HepG2 (cell line): ENCODE data around the gene NRL. TPM values are rescaled to one million over a fixed set of nuclear protein-coding genes. Genes with fewer than 3 reads are reported as not detected.
A peak's percentile ranks its signal among the peaks of the same experiment; 100 is the strongest.

Experiments used
- ATF7 ChIP-seq, 2 experiments: fragments of 450-650 bp in 1 of 2; sonication (generic) in 1 of 2; formaldehyde crosslinking in 1 of 2; IDR thresholded peaks; 2 replicates each; pipeline versions ENCODE4 v1.4.0 to v1.6.1; 2016 to 2020; ENCODE audit warnings: antibody characterized with exemption in 1 of 2, mild to moderate bottlenecking in 1 of 2, missing genetic modification reagents in 1 of 2
- ATRX ChIP-seq: sonication (generic); formaldehyde crosslinking; IDR thresholded peaks from 2 replicates; pipeline ENCODE4 v1.4.0; 2020; ENCODE audit warnings: missing genetic modification reagents, borderline replicate concordance
- BRF2 ChIP-seq: sonication (generic); formaldehyde crosslinking; IDR thresholded peaks from 2 replicates; pipeline ENCODE4 v1.8.1; 2022; ENCODE audit warnings: mild to moderate bottlenecking, missing genetic modification reagents
- CCAR2 ChIP-seq: fragments of 200-400 bp; formaldehyde crosslinking; optimal IDR thresholded peaks from 2 replicates; pipeline ENCODE3; 2018; ENCODE audit warnings: low read depth, mild to moderate bottlenecking, low read length, moderate library complexity
- HMGXB3 ChIP-seq: sonication (generic); formaldehyde crosslinking; IDR thresholded peaks from 2 replicates; pipeline ENCODE4 v1.4.0; 2020; ENCODE audit warnings: missing genetic modification reagents, borderline replicate concordance
- HOMEZ ChIP-seq: IDR thresholded peaks from 2 replicates; pipeline ENCODE4 v1.6.1; 2016; ENCODE audit warnings: low read depth
- KDM2A ChIP-seq: sonication (generic); formaldehyde crosslinking; IDR thresholded peaks from 2 replicates; pipeline ENCODE4 v1.4.0; 2020; ENCODE audit warnings: low read depth, missing genetic modification reagents, borderline replicate concordance
- LCORL ChIP-seq, 2 experiments: fragments of 450-650 bp in 1 of 2; sonication (generic) in 1 of 2; formaldehyde crosslinking in 1 of 2; IDR thresholded peaks; 2 replicates each; pipeline versions ENCODE4 v1.5.0 to v1.6.1; 2017 to 2020; ENCODE audit warnings: antibody characterized with exemption in 1 of 2, missing genetic modification reagents in 1 of 2
- SAP130 ChIP-seq: IDR thresholded peaks from 2 replicates; pipeline ENCODE4 v1.6.1; 2016; ENCODE audit warnings: low read depth
- SOX13 ChIP-seq, 3 experiments: fragments of 450-650 bp in 1 of 3; sonication (generic) in 1 of 3; formaldehyde crosslinking in 1 of 3; IDR thresholded peaks in 2 of 3; conservative IDR thresholded peaks in 1 of 3; 2 replicates each; pipeline versions ENCODE4 v1.5.0 to v1.6.1; 2016 to 2020; ENCODE audit warnings: antibody characterized with exemption in 1 of 3, mild to moderate bottlenecking in 1 of 3, missing compliant biosample characterization in 1 of 3, missing genetic modification reagents in 1 of 3, moderate library complexity in 1 of 3
- SP140L ChIP-seq: sonication (generic); formaldehyde crosslinking; IDR thresholded peaks from 2 replicates; pipeline ENCODE4 v1.4.0; 2020; ENCODE audit warnings: missing genetic modification reagents, borderline replicate concordance
- TEAD3 ChIP-seq: optimal IDR thresholded peaks from 2 replicates; pipeline ENCODE3; 2016; ENCODE audit warnings: borderline replicate concordance
- ZBTB34 ChIP-seq: sonication (generic); formaldehyde crosslinking; IDR thresholded peaks from 2 replicates; pipeline ENCODE4 v1.8.0; 2022; ENCODE audit warnings: mild to moderate bottlenecking, missing genetic modification reagents
- ZFP62 ChIP-seq: sonication (generic); formaldehyde crosslinking; IDR thresholded peaks from 2 replicates; pipeline ENCODE4 v1.4.0; 2020; ENCODE audit warnings: missing genetic modification reagents
- ZNF12 ChIP-seq: sonication (generic); formaldehyde crosslinking; IDR thresholded peaks from 2 replicates; pipeline ENCODE4 v1.5.0; 2020; ENCODE audit warnings: missing genetic modification reagents
- ZNF292 ChIP-seq: sonication (generic); formaldehyde crosslinking; IDR thresholded peaks from 2 replicates; pipeline ENCODE4 v1.8.1; 2022; ENCODE audit warnings: mild to moderate bottlenecking, low read depth, missing genetic modification reagents, borderline replicate concordance
- ZNF562 ChIP-seq: sonication (generic); formaldehyde crosslinking; IDR thresholded peaks from 2 replicates; pipeline ENCODE4 v1.8.0; 2022; ENCODE audit warnings: missing genetic modification reagents, borderline replicate concordance
- ZNF570 ChIP-seq: sonication (generic); formaldehyde crosslinking; IDR thresholded peaks from 2 replicates; pipeline ENCODE4 v1.4.0; 2020; ENCODE audit warnings: mild to moderate bottlenecking, missing genetic modification reagents, borderline replicate concordance
- ZNF879 ChIP-seq: sonication (generic); formaldehyde crosslinking; IDR thresholded peaks from 2 replicates; pipeline ENCODE4 v1.8.1; 2023; ENCODE audit warnings: missing genetic modification reagents
- polyA plus RNA-seq, 8 experiments: library from polyadenylated mRNA; depleted of rRNA in 3 of 8; stranded (reverse) in 7 of 8; unstranded in 1 of 8; fragments of >200 nt; fragmentation: Illumina TruSeq in 4 of 8; extraction: Trizol in 4 of 8; gene quantifications; 2 replicates each; pipeline versions ENCODE4 v1.2.1 to v1.2.3, GENCODE V29; 2011 to 2016; ENCODE audit warnings: low read depth in 4 of 8, missing spikeins in 1 of 8, mixed read lengths in 1 of 8; ENCODE audit not compliant: insufficient read depth in 1 of 8
- total RNA-seq, 5 experiments: library from RNA; depleted of rRNA; stranded (reverse); fragments of >200 nt; fragmentation: Illumina TruSeq; extraction: Trizol; gene quantifications; 2 replicates each; pipeline ENCODE4 v1.2.3, GENCODE V29; 2016; ENCODE audit warnings: low read depth in 1 of 5

The NRL gene
- total and polyA plus RNA-seq, 2 of the 13 experiments (the other 11 are each of a cell fraction or from before 2014, with no cell fraction given), result 2.5 to 4.7 TPM

- TF ChIP-seq HMGXB3 (CRISPR knock-in tag) (no peak), CCAR2 (peak; percentile 48), ATF7 (IDR thresholded peaks at IDR 0.05) (peak; percentile 60), ATF7 (CRISPR knock-in tag; IDR thresholded peaks at IDR 0.05) (no peak), ZNF879 (CRISPR knock-in tag) (peak; percentile 35; the same call in 1 of the 2 replicates), ZFP62 (CRISPR knock-in tag) (no peak), ZNF12 (no peak), HOMEZ (CRISPR knock-in tag) (peak; percentile 24; the same call in 1 of the 2 replicates), SOX13 (IDR thresholded peaks at IDR 0.05) (no peak), SOX13 (CRISPR knock-in tag; conservative IDR thresholded peaks at IDR 0.05 in 1 of 2, IDR thresholded peaks at IDR 0.05 in 1 of 2) (peak in 1 of 2 experiments; percentile 33; a peak in 1 of 4 replicates), SAP130 (peak; percentile 25; the same call in 1 of the 2 replicates), ATRX (CRISPR knock-in tag) (no peak), BRF2 (CRISPR knock-in tag) (0 out of 2 replicates have a peak, but pooled peaks have one; percentile 30), TEAD3 (CRISPR knock-in tag) (peak; percentile 65), ZNF292 (CRISPR knock-in tag) (no peak), KDM2A (CRISPR knock-in tag) (peak; percentile 17; the same call in 1 of the 2 replicates), LCORL (IDR thresholded peaks at IDR 0.05) (peak; percentile 45; the same call in 1 of the 2 replicates), LCORL (CRISPR knock-in tag; IDR thresholded peaks at IDR 0.05) (peak; percentile 77; the same call in 1 of the 2 replicates), ZNF570 (no peak), SP140L (0 out of 2 replicates have a peak, but pooled peaks have one; percentile 37), ZNF562 (no peak), ZBTB34 (CRISPR knock-in tag) (no peak)
Measured at GRCh38 chr14:24110060-24110459, 4.7 kb downstream of the NRL start (continued).
